ENCODE results near the gene ZNF557.
"Not testable (repeated sequence)": the region's sequence is repeated elsewhere in the genome, so short reads cannot be mapped to it uniquely, and the experiment has no call there.

DNA sequence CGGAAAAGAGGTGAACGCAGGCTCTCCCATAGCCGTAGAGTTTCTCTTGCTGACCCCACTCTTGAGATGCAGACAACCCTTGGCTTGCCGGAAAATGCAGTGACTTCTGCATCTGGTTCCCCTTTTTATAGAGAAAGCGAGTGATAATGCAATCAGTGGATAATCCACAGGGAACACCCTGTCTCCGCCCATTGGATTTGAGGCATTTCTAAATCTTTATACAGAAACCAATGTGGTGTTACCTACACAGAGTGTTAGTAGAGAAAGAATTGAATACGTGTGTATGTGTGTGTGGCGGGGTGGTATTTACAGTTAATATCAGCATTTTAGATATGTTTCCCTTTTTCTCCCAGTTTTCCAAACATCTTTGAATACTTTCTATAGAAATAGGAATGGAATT lies 10.9 kb upstream of the ZNF557 start, which contains the start of gene MBD3L3:
- TF ChIP-seq, protein P1, sequence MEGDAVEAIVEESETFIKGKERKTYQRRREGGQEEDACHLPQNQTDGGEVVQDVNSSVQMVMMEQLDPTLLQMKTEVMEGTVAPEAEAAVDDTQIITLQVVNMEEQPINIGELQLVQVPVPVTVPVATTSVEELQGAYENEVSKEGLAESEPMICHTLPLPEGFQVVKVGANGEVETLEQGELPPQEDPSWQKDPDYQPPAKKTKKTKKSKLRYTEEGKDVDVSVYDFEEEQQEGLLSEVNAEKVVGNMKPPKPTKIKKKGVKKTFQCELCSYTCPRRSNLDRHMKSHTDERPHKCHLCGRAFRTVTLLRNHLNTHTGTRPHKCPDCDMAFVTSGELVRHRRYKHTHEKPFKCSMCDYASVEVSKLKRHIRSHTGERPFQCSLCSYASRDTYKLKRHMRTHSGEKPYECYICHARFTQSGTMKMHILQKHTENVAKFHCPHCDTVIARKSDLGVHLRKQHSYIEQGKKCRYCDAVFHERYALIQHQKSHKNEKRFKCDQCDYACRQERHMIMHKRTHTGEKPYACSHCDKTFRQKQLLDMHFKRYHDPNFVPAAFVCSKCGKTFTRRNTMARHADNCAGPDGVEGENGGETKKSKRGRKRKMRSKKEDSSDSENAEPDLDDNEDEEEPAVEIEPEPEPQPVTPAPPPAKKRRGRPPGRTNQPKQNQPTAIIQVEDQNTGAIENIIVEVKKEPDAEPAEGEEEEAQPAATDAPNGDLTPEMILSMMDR (IDR thresholded peaks at IDR 0.05 in 8 of 11, conservative IDR thresholded peaks at IDR 0.05 in 3 of 11), result not testable (repeated sequence)
- TF ChIP-seq POLR2AphosphoS5 (IDR thresholded peaks at IDR 0.05), result not testable (repeated sequence)
